OCI-LY1 (cell line): Measurements from ENCODE around the gene CCL25.

Experiments used
- H2AFZ ChIP-seq: fragments of 200-600 bp; sonication (generic), shearing (Covaris generic); 2 replicates; pipeline ENCODE4 v1.6.0; 2014; ENCODE audit warnings: antibody characterized with exemption, mild to moderate bottlenecking, low read length
- H3F3A ChIP-seq: fragments of 200-600 bp; sonication (generic), shearing (Covaris generic); 2 replicates; pipeline ENCODE4 v1.6.0; 2014; ENCODE audit warnings: mild to moderate bottlenecking, antibody characterized with exemption, low read length, moderate library complexity; ENCODE audit not compliant: insufficient read depth
- H3K27ac ChIP-seq: fragments of 200-600 bp; sonication (generic); 2 replicates; pipeline ENCODE4 v1.5.1; 2014; ENCODE audit warnings: low read length, mixed run types, mild to moderate bottlenecking, low read depth; ENCODE audit not compliant: poor library complexity, severe bottlenecking
- H3K27me3 ChIP-seq: fragments of 200-600 bp; sonication (generic); 2 replicates; pipeline ENCODE4 v1.6.0; 2014; ENCODE audit warnings: antibody characterized with exemption, mild to moderate bottlenecking, low read length, moderate library complexity; ENCODE audit not compliant: insufficient read depth
- H3K36me3 ChIP-seq: fragments of 200-600 bp; sonication (generic); 2 replicates; pipeline ENCODE4 v1.6.1; 2014; ENCODE audit warnings: mild to moderate bottlenecking, antibody characterized with exemption, low read length, moderate library complexity, mixed read lengths; ENCODE audit not compliant: insufficient read depth
- H3K4me1 ChIP-seq: fragments of 200-600 bp; sonication (generic); 2 replicates; pipeline ENCODE4 v1.5.1; 2014; ENCODE audit warnings: mild to moderate bottlenecking, low read length, moderate library complexity; ENCODE audit not compliant: insufficient read depth, severe bottlenecking
- H3K4me2 ChIP-seq: fragments of 200-600 bp; sonication (generic), shearing (Covaris generic); 2 replicates; pipeline ENCODE4 v1.6.1; 2014; ENCODE audit warnings: low read length
- H3K4me3 ChIP-seq: fragments of 200-600 bp; sonication (generic); 2 replicates; pipeline ENCODE4 v1.5.1; 2014; ENCODE audit warnings: low read length, low read depth, mild to moderate bottlenecking, mixed read lengths; ENCODE audit not compliant: poor library complexity, severe bottlenecking
- H3K79me2 ChIP-seq: fragments of 200-600 bp; shearing (Covaris generic); 2 replicates; pipeline ENCODE4 v1.6.1; 2016; ENCODE audit warnings: mixed run types, low read length, mixed read lengths; ENCODE audit not compliant: insufficient read depth
- H3K9ac ChIP-seq: fragments of 200-600 bp; sonication (generic), shearing (Covaris generic); 2 replicates; pipeline ENCODE4 v1.6.1; 2014; ENCODE audit warnings: mild to moderate bottlenecking, low read length, mixed read lengths
- H3K9me2 ChIP-seq: fragments of 200-600 bp; sonication (generic), shearing (Covaris generic); 2 replicates; pipeline ENCODE4 v1.6.1; 2014; ENCODE audit warnings: low read depth, mild to moderate bottlenecking, low read length, mixed read lengths
- H3K9me3 ChIP-seq: fragments of 200-600 bp; shearing (Covaris generic); 2 replicates; pipeline ENCODE4 v1.6.1; 2014; ENCODE audit warnings: low read length, mixed read lengths
- H4K20me1 ChIP-seq: fragments of 200-600 bp; sonication (generic), shearing (Covaris generic); 2 replicates; pipeline ENCODE4 v1.6.0; 2016; ENCODE audit warnings: mild to moderate bottlenecking, low read length; ENCODE audit not compliant: insufficient read depth
- CTCF ChIP-seq: fragments of 200-600 bp; sonication (generic), shearing (Covaris generic); IDR thresholded peaks from 2 replicates; pipeline ENCODE4 v1.5.1; 2017; ENCODE audit warnings: mild to moderate bottlenecking, antibody characterized with exemption, low read length, moderate library complexity, mixed read lengths
- EZH2 ChIP-seq: fragments of 200-600 bp; sonication (generic), shearing (Covaris generic); IDR thresholded peaks from 2 replicates; pipeline ENCODE4 v1.8.0; 2017; ENCODE audit warnings: borderline replicate concordance, mixed run types, mild to moderate bottlenecking, antibody characterized with exemption, low read length, moderate library complexity, mixed read lengths

The CCL25 gene

GRCh38 chr19:8034178-8034525 is 18.4 kb upstream of the CCL25 start:
- H3K27ac ChIP-seq, result no peak overlapping the region
- H3F3A ChIP-seq, result no peaks in the 10 kb centered on the region
- H3K79me2 ChIP-seq, result no peaks in the 10 kb centered on the region
- no peak overlapping the region for H3K4me2 ChIP-seq
- no peaks in the 10 kb centered on the region for H3K4me1 ChIP-seq
- TF ChIP-seq EZH2, result no peak
- TF ChIP-seq CTCF, result no peak
- H4K20me1 ChIP-seq, result no peaks in the 10 kb centered on the region
- H3K36me3 ChIP-seq, result no peaks in the 10 kb centered on the region
- no peaks in the 10 kb centered on the region; the same call in 1 of the 2 replicates for H3K27me3 ChIP-seq
- H3K9ac ChIP-seq, result no peak overlapping the region
- H2AFZ ChIP-seq, result no peak overlapping the region
- H3K9me2 ChIP-seq, result no peaks in the 10 kb centered on the region
- no peaks in the 10 kb centered on the region for H3K9me3 ChIP-seq
- H3K4me3 ChIP-seq, result no peak overlapping the region

GRCh38 chr19:8036434-8037099 is 16.0 kb upstream of the CCL25 start:
- Histone ChIP-seq H3K9me2 (no peaks in the 10 kb centered on the region), H4K20me1 (no peaks in the 10 kb centered on the region), H3K4me1 (no peaks in the 10 kb centered on the region), H3F3A (no peaks in the 10 kb centered on the region), H3K9ac (no peak overlapping the region), H3K79me2 (no peaks in the 10 kb centered on the region), H3K4me3 (no peak overlapping the region), H3K36me3 (no peaks in the 10 kb centered on the region), H3K27ac (no peak overlapping the region), H3K9me3 (no peaks in the 10 kb centered on the region), H3K27me3 (no peaks in the 10 kb centered on the region; the same call in 1 of the 2 replicates), H3K4me2 (no peak overlapping the region), H2AFZ (no peak overlapping the region)
- TF ChIP-seq CTCF (no peak), EZH2 (no peak)

GRCh38 chr19:8038815-8039214 is 13.7 kb upstream of the CCL25 start:
- no peaks in the 10 kb centered on the region for H3K79me2 ChIP-seq
- H3K9me2 ChIP-seq, result no peaks in the 10 kb centered on the region
- no peak overlapping the region for H3K4me2 ChIP-seq
- no peaks in the 10 kb centered on the region for H3F3A ChIP-seq
- H3K27ac ChIP-seq, result no peak overlapping the region
- H3K36me3 ChIP-seq, result no peaks in the 10 kb centered on the region
- no peaks in the 10 kb centered on the region for H3K9me3 ChIP-seq
- H2AFZ ChIP-seq, result no peak overlapping the region
- no peak overlapping the region for H3K4me3 ChIP-seq
- no peaks in the 10 kb centered on the region for H3K4me1 ChIP-seq
- TF ChIP-seq CTCF (no peak), EZH2 (no peak)
- H4K20me1 ChIP-seq, result no peaks in the 10 kb centered on the region
- H3K9ac ChIP-seq, result no peak overlapping the region
- H3K27me3 ChIP-seq, result no peaks in the 10 kb centered on the region; the same call in 1 of the 2 replicates
